ENCODE results near the gene MYO18A.

GRCh38 chr17:29102741-29103181, 77.4 kb downstream of the MYO18A start:
- TF ChIP-seq CTCF (IDR thresholded peaks at IDR 0.05; ENCODE audit: low read length) (no peak), EZH2phosphoT487 (IDR thresholded peaks at IDR 0.05; ENCODE audit: low read length) (no peak), EZH2 (optimal IDR thresholded peaks at IDR 0.05; ENCODE audit: low read depth, low read length) (no peak)
